Glomerular endothelial cell (primary cell): ENCODE results near the gene AP1G2. TPM values are rescaled to one million over a fixed set of nuclear protein-coding genes. Genes with fewer than 3 reads are reported as not detected.

Source experiments
- DNase-seq: peaks from one replicate; pipeline ENCODE4 v3.0.0-alpha.2; 2011; ENCODE audit warnings: low read depth, low spot score; ENCODE audit errors: extremely low read depth
- total RNA-seq: library from RNA; depleted of rRNA; stranded (reverse); fragments of >200 nt; gene quantifications from 2 replicates; pipeline ENCODE4 v1.2.3, GENCODE V29; 2015

Gene AP1G2
- total RNA-seq, 1 donor from 2014 or later = 38.9 TPM

DNA sequence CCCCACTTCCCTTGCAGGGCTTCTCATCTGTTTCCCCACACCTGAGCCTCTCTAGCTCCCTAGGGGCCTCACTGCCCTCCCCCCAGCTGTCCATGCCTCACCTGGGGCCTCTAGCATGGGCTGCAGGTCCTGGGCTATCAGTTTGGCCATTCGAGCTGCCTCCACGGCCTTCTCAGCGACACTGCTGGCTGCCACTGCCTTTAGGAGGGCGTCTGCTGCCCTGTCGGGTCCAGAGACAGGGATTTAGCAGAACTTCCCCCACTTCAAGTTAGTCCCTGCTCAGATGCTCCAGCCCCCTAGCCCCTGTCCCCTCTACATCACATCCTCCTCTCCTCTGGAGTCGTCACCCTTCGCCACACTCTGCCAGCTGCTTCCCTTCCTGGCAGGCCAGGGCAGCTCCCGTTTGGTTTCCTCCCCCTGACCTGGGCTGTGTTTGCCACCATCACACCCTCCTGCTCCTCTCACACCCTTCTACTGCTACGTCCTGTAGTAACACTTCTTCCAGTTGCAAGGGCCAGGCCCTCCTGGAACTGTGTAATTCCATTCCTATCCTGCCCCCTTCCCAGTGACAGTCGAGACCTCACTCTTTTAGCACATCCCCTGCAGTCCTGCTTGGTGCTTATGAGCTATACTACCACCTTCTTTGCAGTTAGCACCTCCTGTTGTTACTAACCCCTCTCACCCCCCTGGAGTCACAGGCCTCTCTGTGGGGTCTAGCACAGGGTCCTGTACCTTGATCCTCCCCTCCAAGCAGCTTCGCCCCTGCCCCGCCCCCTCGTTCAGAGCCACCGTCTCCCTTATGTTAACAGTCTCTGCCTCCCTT, 4.3 kb upstream of the AP1G2 start:
- DNase-seq = no peak

DNA sequence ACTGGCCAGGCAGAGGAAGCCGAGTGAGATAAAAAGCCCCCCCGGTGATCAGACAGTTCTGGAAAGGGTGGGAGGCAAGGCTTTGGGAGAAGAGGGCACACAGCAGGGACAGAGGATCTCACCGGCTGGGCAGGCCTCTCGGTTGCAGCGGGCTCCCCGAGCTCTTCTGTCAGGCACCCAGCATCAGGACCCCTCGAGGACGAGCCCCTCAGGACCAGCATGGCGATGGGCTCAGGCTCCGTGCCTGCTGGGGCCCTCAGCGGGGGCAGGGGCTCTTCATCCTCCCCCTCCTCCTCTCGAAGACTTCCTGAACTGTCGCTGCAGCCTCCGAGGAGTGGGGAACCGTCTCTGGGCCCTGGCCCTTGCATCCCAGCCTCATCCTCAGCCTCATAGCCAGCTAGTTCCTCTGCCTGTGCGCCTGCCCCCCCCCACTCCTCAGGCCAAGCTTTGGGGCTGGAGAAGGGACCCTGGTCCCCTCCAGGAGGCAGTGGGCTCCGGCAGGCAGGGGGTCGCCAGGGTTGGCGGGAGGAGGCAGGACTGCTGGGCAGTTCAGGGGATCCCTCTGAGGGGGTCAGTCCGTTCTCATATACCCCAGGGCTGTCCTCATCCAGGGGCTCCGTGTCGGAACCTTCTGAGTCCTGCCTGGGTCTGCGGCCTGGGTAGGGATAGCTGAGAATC, 3.4 kb upstream of the AP1G2 start:
- no peak for DNase-seq

- no peak for DNase-seq
Observed at GRCh38 chr14:23569443-23570151, 2.0 kb upstream of the AP1G2 start.

GRCh38 chr14:23568600-23569331, 1.2 kb upstream of the AP1G2 start:
- no peak for DNase-seq

- DNase-seq = no peak
Observed at GRCh38 chr14:23568021-23568599, 519 bp upstream of the AP1G2 start.

- no peak for DNase-seq
Observed at GRCh38 chr14:23566778-23567185, 809 bp downstream of the AP1G2 start.

DNA sequence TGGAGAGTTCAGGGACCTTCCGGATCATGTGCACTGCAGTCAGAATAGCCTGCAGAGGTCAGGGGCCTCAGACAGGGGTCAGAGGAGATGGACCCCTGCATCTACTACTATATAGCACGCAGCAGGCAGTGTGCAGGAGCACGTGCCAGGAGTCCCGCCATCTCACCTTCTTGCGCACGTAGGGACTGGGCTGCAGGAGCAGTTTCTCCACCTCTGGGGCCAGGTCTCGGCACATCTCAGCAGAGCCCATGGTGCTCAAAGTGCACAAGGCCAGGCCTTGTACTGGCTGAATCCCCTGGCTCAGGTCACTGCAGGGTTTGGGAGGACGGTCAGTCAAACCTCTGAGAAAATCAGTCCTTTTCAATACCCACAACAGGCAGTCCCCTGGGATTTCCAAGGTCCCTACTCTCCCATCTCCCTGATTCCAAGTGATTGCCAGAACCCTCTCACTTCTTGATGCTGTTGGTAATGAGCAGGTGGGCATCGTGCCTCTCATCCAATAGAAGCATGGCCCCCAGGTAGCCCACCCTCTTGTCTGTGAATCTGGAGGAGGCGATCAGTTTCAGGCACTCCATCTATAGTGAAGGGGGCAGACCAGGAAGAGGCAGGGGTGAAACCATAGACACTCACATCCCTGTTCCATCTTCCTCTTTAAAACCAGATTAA, 1.3 kb downstream of the AP1G2 start:
- no peak for DNase-seq

DNA sequence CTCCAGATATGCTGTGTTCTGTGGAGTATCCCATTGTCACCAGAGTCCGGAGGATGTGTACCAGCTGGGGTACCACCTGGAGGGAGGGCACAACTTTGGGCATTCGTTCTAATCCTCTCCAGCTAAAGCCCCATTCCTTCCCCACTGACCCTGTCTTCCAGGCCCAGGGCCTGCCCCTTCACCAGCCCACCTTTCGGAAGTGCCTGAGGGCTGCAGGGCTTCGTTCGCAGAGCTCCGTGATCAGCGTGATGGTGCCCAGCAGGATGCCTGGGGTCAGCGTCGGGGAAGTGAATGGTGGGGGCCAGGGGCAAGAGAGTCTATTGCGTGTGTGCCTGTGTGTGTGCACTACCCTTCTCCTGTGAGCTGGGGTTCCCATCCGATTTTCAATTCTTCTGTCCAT, 2.0 kb downstream of the AP1G2 start:
- DNase-seq = no peak

GRCh38 chr14:23564876-23565275, 2.7 kb downstream of the AP1G2 start:
- DNase-seq = no peak

DNA sequence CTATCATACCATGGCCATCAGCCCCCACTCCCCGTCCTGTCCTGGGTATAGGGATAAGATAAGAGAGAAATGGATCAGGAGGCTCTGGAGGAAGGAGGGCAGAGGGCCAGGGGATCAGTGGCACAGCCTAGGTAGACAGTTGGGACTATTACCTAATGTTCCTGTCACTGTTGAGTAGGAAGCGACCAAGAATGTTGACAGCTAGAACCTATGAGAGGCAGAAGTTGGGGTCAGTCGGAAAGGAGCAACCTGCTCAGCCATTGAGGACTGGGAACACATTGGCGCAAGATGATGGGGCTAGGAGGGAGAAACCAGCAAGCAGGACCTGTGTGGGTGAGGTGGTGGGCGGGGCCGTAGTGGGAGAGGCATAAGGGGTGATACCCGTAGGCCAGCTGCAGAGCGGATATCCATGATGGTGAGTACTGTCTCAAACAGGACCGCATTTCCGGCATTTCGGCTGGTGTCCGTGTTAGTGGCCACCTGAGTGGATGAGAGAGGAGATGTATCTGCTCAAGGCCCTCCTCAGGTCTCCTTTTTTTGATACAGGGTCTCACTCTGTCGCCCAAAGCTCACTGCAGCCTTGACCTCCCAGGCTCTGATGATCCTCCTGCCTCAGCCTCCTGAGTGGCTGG, 3.3 kb downstream of the AP1G2 start:
- no peak for DNase-seq

GRCh38 chr14:23563473-23564180, 4.0 kb downstream of the AP1G2 start:
- DNase-seq = no peak

DNA sequence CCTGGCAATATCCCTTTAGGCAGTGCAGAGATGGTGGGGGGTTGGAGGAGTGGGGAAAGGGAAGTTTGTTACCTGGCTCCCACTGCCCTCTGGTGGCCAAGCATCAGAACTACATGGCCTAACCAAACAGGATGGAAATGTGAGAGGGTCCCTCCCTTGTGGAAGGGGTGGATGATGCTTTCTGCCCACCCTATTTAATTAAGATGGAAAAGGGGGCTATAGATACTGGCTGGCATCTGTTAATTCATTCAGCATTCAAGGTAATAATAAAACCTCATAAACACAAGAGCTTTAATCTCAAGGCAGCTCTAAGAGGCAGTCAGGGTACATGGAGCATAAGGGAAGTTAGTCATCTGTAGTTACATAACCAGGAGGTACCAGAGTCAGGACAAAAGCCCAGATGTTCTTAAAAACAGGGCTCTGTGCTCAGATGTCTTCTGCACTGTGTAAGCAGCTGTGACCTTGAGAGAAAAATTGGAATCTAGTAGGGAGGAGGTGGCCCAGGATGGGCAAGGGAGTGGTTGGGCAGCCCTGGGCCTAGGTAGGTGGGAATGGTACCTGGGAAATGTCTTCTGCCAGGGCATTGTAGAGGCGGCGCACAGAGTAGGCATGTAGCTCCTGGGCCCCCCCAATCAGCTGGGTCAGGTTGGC, 4.6 kb downstream of the AP1G2 start:
- no peak for DNase-seq

DNA sequence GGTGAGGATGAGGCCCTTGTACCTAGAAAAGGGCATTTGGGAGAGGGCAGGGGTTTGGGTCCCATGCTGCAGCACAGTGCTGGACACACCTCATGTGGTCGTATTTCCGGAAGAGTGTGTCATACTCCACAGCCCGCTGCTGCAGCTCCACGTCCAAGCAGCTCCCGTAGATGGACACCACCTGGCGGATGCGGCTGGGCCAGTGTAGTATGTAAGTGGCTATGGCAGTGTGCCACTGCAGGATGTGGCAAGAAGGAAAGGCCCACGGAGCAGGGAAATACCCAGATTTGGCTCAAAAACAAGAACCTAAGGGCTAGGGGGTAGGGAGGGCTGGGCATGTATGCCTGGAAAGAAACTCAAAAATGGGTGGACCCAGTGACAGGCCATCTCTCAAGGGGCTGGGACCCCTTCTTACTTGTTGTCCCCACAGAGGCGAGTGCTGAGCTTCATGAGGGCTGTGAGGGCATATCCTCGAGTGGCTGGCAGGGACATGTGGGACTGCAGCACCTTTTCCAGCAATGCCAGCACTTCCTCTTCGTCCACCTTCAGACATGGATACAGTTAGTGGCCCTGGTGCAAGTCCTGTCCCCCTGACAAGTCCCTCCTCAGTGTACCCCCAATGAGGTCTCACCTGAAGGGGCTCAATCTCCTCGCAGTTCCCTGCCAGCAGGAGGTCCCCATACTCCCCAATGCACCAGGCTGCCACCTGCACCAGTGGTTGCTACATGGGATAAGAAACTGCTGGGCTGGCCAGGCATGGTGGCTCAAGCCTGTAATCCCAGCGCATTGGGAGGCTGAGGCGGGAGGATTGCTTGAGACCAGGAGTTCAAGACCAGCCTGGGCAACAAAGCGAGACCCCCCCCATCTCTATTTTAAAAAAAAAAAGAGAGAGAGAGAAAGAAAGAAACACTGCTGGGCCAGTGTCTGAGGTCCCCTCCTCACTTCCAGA, 5.4 kb downstream of the AP1G2 start:
- no peak for DNase-seq

- DNase-seq = no peak
Observed at GRCh38 chr14:23561259-23561658, 6.3 kb downstream of the AP1G2 start.

- DNase-seq = no peak
Observed at GRCh38 chr14:23559926-23560520, 7.6 kb downstream of the AP1G2 start.

GRCh38 chr14:23559010-23559925, 8.3 kb downstream of the AP1G2 start:
- no peak for DNase-seq
